ENCODE results near the gene TAF4B.

GRCh38 chr18:26342646-26343045 lies 116.4 kb downstream of the TAF4B start:
- TF ChIP-seq YY1 (IDR thresholded peaks at IDR 0.05), result no peak
- no peak for TF ChIP-seq MAX (IDR thresholded peaks at IDR 0.05)
- no peak for TF ChIP-seq CTCF (IDR thresholded peaks at IDR 0.05; ENCODE audit: low read depth, low read length, missing input control)
- no peak for TF ChIP-seq RAD21 (IDR thresholded peaks at IDR 0.05)
- no peak for TF ChIP-seq EGR1 (IDR thresholded peaks at IDR 0.05; ENCODE audit: low read depth in 2 of 2)
- no peak for TF ChIP-seq HNF4G (IDR thresholded peaks at IDR 0.05)
- TF ChIP-seq ZBTB33 (IDR thresholded peaks at IDR 0.05), result no peak
- TF ChIP-seq REST (IDR thresholded peaks at IDR 0.05), result no peak
- TF ChIP-seq HNF4A (conservative IDR thresholded peaks at IDR 0.05), result no peak
